Suprapubic skin (tissue), 4 donors: ENCODE data around the gene FYTTD1.

Source experiments
- EP300 ChIP-seq: sonication (generic); formaldehyde crosslinking; IDR thresholded peaks from one replicate; pipeline ENCODE4 v1.6.1; 2017; ENCODE audit warnings: antibody characterized with exemption
- POLR2A ChIP-seq, 2 donors: fragments of 450-650 bp; IDR thresholded peaks; one replicate each; pipeline ENCODE4 v1.6.1; 2017; ENCODE audit warnings: antibody characterized with exemption in 2 of 2, mild to moderate bottlenecking in 2 of 2, moderate library complexity in 2 of 2
- POLR2AphosphoS5 ChIP-seq, 3 donors: sonication (generic); formaldehyde crosslinking; IDR thresholded peaks; one replicate each; pipeline ENCODE4 v1.6.1; 2017; ENCODE audit warnings: antibody characterized with exemption in 3 of 3
- TF ChIP-seq, protein P1 (sequence below), 2 donors: fragments of 200-600 bp in 1 of 2; fragments of 450-650 bp in 1 of 2; sonication (generic) in 1 of 2; IDR thresholded peaks; one replicate each; pipeline ENCODE4 v1.5.1; 2016 to 2019; ENCODE audit warnings: antibody characterized with exemption in 2 of 2, mild to moderate bottlenecking in 1 of 2, moderate library complexity in 1 of 2

DNA sequence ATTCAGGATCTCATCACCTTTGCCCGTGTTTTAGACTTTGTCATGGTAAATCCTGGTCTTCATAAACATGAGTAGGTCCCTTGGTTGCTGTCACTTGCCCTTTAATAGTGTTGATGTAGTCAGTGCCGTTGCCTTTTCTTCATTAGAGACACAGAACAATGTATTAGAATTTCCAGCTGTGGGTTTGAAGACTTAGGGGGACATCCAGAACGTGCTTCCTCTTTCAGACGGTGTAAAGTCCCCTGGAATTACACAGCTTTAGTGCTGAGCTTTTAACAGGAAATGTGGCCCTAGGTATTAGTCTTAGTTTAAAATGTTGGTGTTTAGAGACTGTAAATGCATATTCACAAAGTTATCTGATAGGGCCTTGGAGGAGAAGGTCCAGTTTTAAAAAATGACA is 32.5 kb downstream of the FYTTD1 start:
- TF ChIP-seq, protein P1, sequence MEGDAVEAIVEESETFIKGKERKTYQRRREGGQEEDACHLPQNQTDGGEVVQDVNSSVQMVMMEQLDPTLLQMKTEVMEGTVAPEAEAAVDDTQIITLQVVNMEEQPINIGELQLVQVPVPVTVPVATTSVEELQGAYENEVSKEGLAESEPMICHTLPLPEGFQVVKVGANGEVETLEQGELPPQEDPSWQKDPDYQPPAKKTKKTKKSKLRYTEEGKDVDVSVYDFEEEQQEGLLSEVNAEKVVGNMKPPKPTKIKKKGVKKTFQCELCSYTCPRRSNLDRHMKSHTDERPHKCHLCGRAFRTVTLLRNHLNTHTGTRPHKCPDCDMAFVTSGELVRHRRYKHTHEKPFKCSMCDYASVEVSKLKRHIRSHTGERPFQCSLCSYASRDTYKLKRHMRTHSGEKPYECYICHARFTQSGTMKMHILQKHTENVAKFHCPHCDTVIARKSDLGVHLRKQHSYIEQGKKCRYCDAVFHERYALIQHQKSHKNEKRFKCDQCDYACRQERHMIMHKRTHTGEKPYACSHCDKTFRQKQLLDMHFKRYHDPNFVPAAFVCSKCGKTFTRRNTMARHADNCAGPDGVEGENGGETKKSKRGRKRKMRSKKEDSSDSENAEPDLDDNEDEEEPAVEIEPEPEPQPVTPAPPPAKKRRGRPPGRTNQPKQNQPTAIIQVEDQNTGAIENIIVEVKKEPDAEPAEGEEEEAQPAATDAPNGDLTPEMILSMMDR (IDR thresholded peaks at IDR 0.05): no peak
- TF ChIP-seq POLR2A (IDR thresholded peaks at IDR 0.05): no peak
- TF ChIP-seq EP300: no peak
- TF ChIP-seq POLR2AphosphoS5 (IDR thresholded peaks at IDR 0.05): no peak
